BJ (cell line): ENCODE measurements around the gene HACD4. TPM values are rescaled to one million over a fixed set of nuclear protein-coding genes. Genes with fewer than 3 reads are reported as not detected.

ENCODE experiments used
- CTCF ChIA-PET: fragments of 350-600 bp; formaldehyde crosslinking; extraction: SDS; loops from one replicate; lab custom pipeline; 2021; ENCODE audit warnings: antibody characterized with exemption, inconsistent platforms; lab: Yijun Ruan, JAX
- POLR2A ChIA-PET: fragments of 300-600 bp; sonication (Branson Sonifier 250); formaldehyde crosslinking; extraction: SDS; loops from one replicate; lab custom pipeline; 2021; ENCODE audit warnings: antibody characterized with exemption; lab: Charles Lee
- DNase-seq: peaks from one replicate; pipeline ENCODE4 v3.0.0-alpha.2; 2011; ENCODE audit warnings: low read depth
- H3K27me3 ChIP-seq: 2 replicates; pipeline ENCODE4 v1.6.0; 2011; ENCODE audit warnings: low read length; ENCODE audit not compliant: control insufficient read depth, insufficient read depth
- H3K36me3 ChIP-seq: 2 replicates; pipeline ENCODE4 v1.5.1; 2011; ENCODE audit warnings: low read length; ENCODE audit not compliant: control insufficient read depth, insufficient read depth
- H3K4me3 ChIP-seq: 2 replicates; pipeline ENCODE4 v1.5.1; 2011; ENCODE audit warnings: low read depth, mild to moderate bottlenecking, control low read depth, low read length
- polyA plus RNA-seq: library from polyadenylated mRNA; depleted of rRNA; stranded (reverse); fragments of >200 nt; gene quantifications from 2 replicates; pipeline ENCODE4 v1.2.3, GENCODE V29; 2011
- TF ChIP-seq, protein P1 (sequence below): IDR thresholded peaks from 2 replicates; pipeline ENCODE4 v1.5.1; 2011; ENCODE audit warnings: low read depth, mild to moderate bottlenecking, control low read depth, inconsistent platforms, low read length, moderate library complexity; ENCODE audit not compliant: insufficient read depth

HACD4 gene
- polyA plus RNA-seq, 1 experiment = 4.3 TPM

DNA sequence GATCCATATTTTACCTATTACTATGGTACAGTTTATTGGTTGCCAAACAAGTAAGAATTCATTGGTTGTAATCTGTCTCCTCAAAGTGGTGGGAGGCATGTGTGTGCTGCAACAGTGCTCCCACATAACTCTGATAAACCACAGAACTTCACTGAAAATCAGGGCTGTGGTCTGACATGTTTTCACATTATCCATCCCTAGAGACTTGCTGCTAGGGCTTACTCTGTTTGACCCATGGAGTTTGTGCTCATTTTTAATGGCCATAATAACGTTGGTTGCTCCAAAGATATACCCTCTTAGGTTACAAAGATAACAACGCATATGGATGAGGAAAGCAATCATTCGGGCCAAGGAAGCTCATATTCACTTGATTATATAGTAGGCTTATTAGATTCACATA is 37.0 kb downstream of the HACD4 start:
- TF ChIP-seq, protein P1, sequence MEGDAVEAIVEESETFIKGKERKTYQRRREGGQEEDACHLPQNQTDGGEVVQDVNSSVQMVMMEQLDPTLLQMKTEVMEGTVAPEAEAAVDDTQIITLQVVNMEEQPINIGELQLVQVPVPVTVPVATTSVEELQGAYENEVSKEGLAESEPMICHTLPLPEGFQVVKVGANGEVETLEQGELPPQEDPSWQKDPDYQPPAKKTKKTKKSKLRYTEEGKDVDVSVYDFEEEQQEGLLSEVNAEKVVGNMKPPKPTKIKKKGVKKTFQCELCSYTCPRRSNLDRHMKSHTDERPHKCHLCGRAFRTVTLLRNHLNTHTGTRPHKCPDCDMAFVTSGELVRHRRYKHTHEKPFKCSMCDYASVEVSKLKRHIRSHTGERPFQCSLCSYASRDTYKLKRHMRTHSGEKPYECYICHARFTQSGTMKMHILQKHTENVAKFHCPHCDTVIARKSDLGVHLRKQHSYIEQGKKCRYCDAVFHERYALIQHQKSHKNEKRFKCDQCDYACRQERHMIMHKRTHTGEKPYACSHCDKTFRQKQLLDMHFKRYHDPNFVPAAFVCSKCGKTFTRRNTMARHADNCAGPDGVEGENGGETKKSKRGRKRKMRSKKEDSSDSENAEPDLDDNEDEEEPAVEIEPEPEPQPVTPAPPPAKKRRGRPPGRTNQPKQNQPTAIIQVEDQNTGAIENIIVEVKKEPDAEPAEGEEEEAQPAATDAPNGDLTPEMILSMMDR = no peak
- no peak for DNase-seq
- Histone ChIP-seq H3K27me3 (no peaks in the 10 kb centered on the region), H3K36me3 (peaks cover 3% of the 10 kb centered on the region; the same call in 1 of the 2 replicates), H3K4me3 (no peak overlapping the region)
- CTCF ChIA-PET = no interaction called here
- POLR2A ChIA-PET = no interaction called here

DNA sequence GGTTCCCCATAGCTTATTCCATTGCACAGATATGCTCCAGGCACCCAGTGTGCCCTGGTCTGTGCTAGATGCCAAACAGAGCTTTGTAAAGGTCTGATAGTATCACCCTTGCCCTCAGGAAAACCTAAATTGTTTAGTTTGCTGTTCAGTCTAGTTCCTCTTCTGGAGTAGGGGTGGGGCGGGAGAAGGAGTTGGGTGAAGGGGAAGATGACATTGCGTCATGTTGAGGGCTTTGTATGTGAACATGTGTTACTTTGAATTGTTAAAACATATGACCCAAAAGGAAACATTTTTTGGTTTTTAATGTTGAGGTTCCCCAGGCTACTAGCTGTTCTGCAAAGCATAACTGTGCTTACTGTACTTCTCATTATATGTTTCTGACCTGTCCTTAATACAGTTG is 40.6 kb downstream of the HACD4 start:
- Histone ChIP-seq H3K27me3 (no peaks in the 10 kb centered on the region), H3K4me3 (no peak overlapping the region), H3K36me3 (peaks cover 3% of the 10 kb centered on the region; the same call in 1 of the 2 replicates)
- CTCF ChIA-PET = interaction anchor here (0.7 kb wide), 1 partner anchor 9 kb away, joined by 3 read pairs; no protein-coding TSS in a partner anchor
- TF ChIP-seq, protein P1 = no peak
- DNase-seq = no peak
- POLR2A ChIA-PET = no interaction called here

DNA sequence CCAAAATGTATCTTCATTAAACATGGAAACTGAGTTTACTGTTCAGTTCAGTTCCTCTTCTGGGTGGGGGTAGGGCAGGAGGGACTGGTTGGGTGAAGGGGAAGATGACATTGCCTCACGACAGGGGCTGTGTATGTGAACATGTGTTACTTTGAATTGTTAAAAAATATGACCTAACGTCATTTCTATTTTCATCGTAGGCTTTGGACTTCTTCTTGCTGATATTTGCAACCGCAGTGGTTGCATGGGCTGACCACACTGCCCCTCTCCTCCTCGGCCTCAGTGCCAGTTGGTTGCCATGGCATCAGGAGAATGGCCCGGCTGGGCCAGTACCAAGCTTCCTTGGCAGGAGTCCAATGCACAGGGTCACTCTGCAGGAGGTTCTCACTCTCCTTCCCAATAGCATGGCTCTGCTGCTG is 41.5 kb downstream of the HACD4 start:
- ChIA-PET POLR2A (no interaction called here), CTCF (no interaction called here)
- Histone ChIP-seq H3K27me3 (no peaks in the 10 kb centered on the region), H3K4me3 (no peak overlapping the region), H3K36me3 (peaks cover 3% of the 10 kb centered on the region; the same call in 1 of the 2 replicates)
- no peak for DNase-seq
- TF ChIP-seq, protein P1 = no peak

DNA sequence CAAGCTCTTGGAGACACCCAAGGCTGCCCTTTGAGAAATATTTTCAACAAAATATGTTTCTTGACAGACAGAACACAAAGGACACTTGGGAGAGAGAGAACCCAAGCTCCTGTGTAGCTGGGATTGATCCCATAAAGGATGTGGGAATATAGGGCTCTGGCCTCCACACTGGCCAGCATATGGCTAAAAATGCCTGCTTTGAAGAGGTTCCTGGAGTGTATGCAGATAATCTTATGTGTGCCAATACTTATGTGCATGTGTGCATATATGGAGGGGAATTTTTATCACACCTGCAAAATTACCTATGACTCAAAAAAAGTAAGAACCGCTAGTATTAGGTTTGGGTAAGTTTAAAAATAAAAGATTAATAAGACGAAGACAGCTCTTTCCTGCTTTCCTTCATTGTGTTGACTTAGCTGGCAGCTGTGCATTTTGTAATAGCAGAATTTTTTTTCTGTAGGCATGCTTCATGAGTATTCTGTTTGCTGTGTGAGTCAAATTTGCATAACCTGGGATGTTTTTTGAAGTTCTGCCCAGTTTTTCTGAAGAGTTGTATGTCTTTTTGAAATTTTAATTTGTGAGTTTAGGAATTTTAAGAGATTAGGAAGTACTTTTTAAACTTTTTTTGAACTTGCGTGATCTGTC is 42.6 kb downstream of the HACD4 start:
- TF ChIP-seq, protein P1 = no peak
- ChIA-PET POLR2A (no interaction called here), CTCF (no interaction called here)
- no peaks in the 10 kb centered on the region for H3K27me3 ChIP-seq
- H3K4me3 ChIP-seq = no peak overlapping the region
- DNase-seq = no peak
- H3K36me3 ChIP-seq = peaks cover 3% of the 10 kb centered on the region; the same call in 1 of the 2 replicates

DNA sequence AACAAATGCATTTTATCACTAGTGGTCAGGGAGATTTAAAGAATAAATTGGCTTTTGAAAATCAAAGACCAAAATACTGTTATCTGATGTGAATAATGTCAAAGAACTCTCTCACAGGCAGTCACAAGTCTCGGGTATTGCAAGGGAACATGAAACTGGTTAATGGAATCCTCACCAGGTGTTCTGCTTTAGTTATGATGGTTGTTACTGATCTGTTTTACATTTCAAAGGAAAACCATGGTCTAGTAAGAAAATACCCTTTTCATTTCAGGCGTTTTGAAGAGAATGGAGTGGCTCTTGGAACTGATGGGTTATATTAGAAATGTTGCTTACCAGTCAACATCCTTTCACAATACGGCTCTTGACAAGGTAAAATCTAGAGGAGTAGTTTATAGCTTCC is 43.4 kb downstream of the HACD4 start:
- CTCF ChIA-PET = no interaction called here
- Histone ChIP-seq H3K4me3 (no peak overlapping the region), H3K36me3 (peaks cover 3% of the 10 kb centered on the region; the same call in 1 of the 2 replicates), H3K27me3 (no peaks in the 10 kb centered on the region)
- no peak for DNase-seq
- POLR2A ChIA-PET = no interaction called here
- TF ChIP-seq, protein P1 = no peak
